SJSA1 (cell line): Measurements from ENCODE around the gene PIP4K2A. TPM values are rescaled to one million over a fixed set of nuclear protein-coding genes. Genes with fewer than 3 reads are reported as not detected.

Experiments used
- DNase-seq, 2 experiments: peaks; one replicate each; pipeline ENCODE4 v3.0.0-alpha.2; 2015 to 2020; ENCODE audit warnings: low spot score in 2 of 2, low read depth in 1 of 2
- H3K27ac ChIP-seq: fragments of 250-450 bp; sonication (Bioruptor Pico); 2 replicates; pipeline ENCODE4 v1.5.1; 2020; ENCODE audit warnings: mild to moderate bottlenecking, moderate library complexity
- H3K27me3 ChIP-seq: fragments of 250-450 bp; sonication (Bioruptor Pico); replicated peaks from 2 replicates; pipeline ENCODE4 v1.5.1; 2020; ENCODE audit warnings: mild to moderate bottlenecking, moderate library complexity
- H3K36me3 ChIP-seq: fragments of 250-450 bp; sonication (Bioruptor Pico); 2 replicates; pipeline ENCODE4 v1.5.1; 2020; ENCODE audit warnings: mild to moderate bottlenecking
- H3K4me1 ChIP-seq: fragments of 250-450 bp; sonication (Bioruptor Pico); replicated peaks from 2 replicates; pipeline ENCODE4 v1.6.1; 2021; ENCODE audit warnings: mild to moderate bottlenecking
- H3K4me3 ChIP-seq: fragments of 250-450 bp; sonication (Bioruptor Pico); 2 replicates; pipeline ENCODE4 v1.5.1; 2020; ENCODE audit warnings: mild to moderate bottlenecking
- H3K9me3 ChIP-seq: fragments of 250-450 bp; sonication (Bioruptor Pico); replicated peaks from 2 replicates; pipeline ENCODE4 v1.5.1; 2020; ENCODE audit warnings: mild to moderate bottlenecking
- total RNA-seq: library from RNA; depleted of rRNA; stranded (reverse); fragments of >200 nt; shearing (Covaris generic); gene quantifications from 2 replicates; pipeline ENCODE4 v1.2.3, GENCODE V29; 2014

PIP4K2A gene
- total RNA-seq, 1 experiment from 2014 or later, result 51.7 TPM

GRCh38 chr10:22618078-22618785 lies 96.1 kb downstream of the PIP4K2A start:
- no peaks in the 10 kb centered on the region for H3K27me3 ChIP-seq
- peaks cover 80% of the 10 kb centered on the region for H3K4me1 ChIP-seq
- peak overlapping the region; percentile 36 for H3K27ac ChIP-seq
- no peaks in the 10 kb centered on the region for H3K36me3 ChIP-seq
- no peak overlapping the region for H3K4me3 ChIP-seq
- peak in 1 of 2 experiments; percentile 57 for DNase-seq
- H3K9me3 ChIP-seq, result no peaks in the 10 kb centered on the region

DNA sequence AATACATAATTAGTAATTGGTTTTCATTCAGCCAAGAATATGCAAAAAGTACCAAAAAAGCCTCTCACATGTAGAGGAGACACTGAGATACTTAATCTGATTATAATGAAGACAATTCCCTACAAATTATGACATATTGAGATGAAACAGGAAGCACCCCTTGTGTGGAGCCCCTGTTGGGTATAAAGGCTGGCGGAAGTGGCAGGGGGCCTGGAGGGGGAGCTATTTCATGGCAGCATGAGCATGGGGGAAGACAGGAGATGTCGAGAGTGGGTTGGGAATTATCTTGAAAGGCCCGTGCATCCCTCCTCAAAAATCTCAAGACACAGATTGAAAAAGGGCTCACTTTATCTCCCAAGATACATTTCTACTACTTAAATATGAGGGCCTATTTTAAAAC lies 96.9 kb downstream of the PIP4K2A start:
- DNase-seq, result no peak
- no peak overlapping the region for H3K4me3 ChIP-seq
- no peaks in the 10 kb centered on the region for H3K27me3 ChIP-seq
- no peaks in the 10 kb centered on the region for H3K36me3 ChIP-seq
- H3K27ac ChIP-seq, result peak overlapping the region; percentile 36
- peaks cover 76% of the 10 kb centered on the region for H3K4me1 ChIP-seq
- no peaks in the 10 kb centered on the region for H3K9me3 ChIP-seq

DNA sequence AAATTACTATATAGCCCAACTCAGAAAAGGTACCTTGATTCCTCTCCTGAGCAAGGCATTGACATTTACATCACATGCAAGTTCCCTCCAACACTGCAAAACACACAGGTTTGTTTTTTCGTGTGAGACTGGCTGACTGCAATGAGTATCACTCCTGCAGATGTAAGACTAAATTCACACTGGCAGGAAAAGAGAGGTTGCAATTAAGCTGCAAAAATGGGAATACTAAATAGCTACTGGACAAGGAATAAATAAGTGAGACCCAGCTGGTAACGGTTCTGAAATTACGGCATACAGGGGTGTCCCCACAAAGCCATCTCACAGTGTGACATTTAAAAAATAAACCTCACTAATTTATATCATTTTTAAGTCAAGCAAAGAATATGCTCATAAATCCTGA lies 97.3 kb downstream of the PIP4K2A start:
- DNase-seq, result no peak
- no peaks in the 10 kb centered on the region for H3K9me3 ChIP-seq
- no peaks in the 10 kb centered on the region for H3K36me3 ChIP-seq
- H3K27me3 ChIP-seq, result no peaks in the 10 kb centered on the region
- H3K27ac ChIP-seq, result peak overlapping the region; percentile 36; the same call in 1 of the 2 replicates
- no peak overlapping the region for H3K4me3 ChIP-seq
- peaks cover 71% of the 10 kb centered on the region for H3K4me1 ChIP-seq

DNA sequence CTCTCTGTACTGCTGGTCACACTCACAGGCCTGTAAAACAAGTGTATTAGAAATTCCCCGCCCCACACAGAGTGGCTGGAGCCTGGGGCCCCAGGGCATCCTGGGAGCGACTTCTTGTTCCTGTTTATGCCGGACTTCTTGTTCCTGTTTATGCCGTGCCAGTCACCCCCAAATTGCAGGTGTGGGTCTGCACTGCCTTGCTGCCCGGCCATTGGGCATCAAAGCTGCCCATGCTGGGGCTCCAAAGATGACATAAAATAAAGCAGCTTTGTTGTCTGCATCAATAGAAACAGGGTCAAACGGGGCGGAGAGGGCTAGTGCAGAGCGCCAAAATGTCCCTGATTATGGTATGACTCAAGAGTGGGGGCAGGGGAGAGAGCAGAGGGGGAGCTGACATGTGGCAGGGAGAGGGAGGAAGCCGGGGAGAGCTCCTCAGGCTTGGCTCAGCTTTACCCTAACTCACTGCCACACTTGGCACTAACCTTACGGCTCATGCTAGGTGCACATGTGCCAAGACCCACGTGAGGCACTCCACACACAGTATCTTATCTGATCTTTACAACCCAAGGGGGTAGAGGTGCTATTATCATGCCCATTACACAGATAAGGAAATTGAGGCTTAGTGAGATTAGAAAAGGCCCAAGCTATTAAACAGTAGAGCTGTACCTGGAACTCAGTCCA lies 98.4 kb downstream of the PIP4K2A start:
- H3K27me3 ChIP-seq, result no peaks in the 10 kb centered on the region
- peaks cover 60% of the 10 kb centered on the region for H3K4me1 ChIP-seq
- H3K4me3 ChIP-seq, result peak overlapping the region; percentile 14; the same call in 1 of the 2 replicates
- H3K36me3 ChIP-seq, result no peaks in the 10 kb centered on the region
- H3K9me3 ChIP-seq, result no peaks in the 10 kb centered on the region
- DNase-seq, result peak; percentile 74 to 82
- peak overlapping the region; percentile 36 for H3K27ac ChIP-seq

- Histone ChIP-seq H3K4me3 (no peak overlapping the region), H3K36me3 (no peaks in the 10 kb centered on the region), H3K27ac (no peak overlapping the region), H3K9me3 (no peaks in the 10 kb centered on the region), H3K27me3 (no peaks in the 10 kb centered on the region), H3K4me1 (peaks cover 51% of the 10 kb centered on the region)
- no peak for DNase-seq
Measured at GRCh38 chr10:22615101-22615500, 99.3 kb downstream of the PIP4K2A start.

- no peak for DNase-seq
- no peaks in the 10 kb centered on the region for H3K9me3 ChIP-seq
- H3K36me3 ChIP-seq, result peaks cover 11% of the 10 kb centered on the region
- peaks cover 31% of the 10 kb centered on the region for H3K4me1 ChIP-seq
- H3K27me3 ChIP-seq, result no peaks in the 10 kb centered on the region
- no peak overlapping the region for H3K27ac ChIP-seq
- H3K4me3 ChIP-seq, result no peak overlapping the region
Measured at GRCh38 chr10:22613011-22613410, 101.4 kb downstream of the PIP4K2A start.

DNA sequence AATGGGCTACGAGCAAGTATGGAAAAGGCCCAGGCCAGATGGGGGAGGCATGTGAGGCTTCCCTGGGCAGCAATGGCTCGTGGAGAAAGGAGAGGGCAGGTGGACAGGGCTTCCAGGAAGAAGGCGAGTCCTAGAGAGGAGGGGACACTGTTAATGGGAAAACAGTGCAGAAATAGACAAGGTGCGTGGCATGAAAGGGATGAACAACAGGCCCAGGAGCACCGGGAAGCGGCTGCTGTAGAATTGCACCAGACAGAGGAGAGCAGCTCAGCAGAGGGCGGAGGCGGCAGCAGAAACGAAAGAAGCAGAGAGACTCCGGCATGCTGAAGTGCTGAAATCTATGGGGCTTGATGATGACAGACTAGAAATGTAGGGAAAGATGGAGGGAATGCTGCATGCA lies 102.1 kb downstream of the PIP4K2A start:
- Histone ChIP-seq H3K9me3 (no peaks in the 10 kb centered on the region), H3K4me1 (peaks cover 25% of the 10 kb centered on the region), H3K36me3 (peaks cover 11% of the 10 kb centered on the region), H3K27me3 (no peaks in the 10 kb centered on the region), H3K4me3 (no peak overlapping the region), H3K27ac (no peak overlapping the region)
- DNase-seq, result no peak

- Histone ChIP-seq H3K4me3 (no peak overlapping the region), H3K4me1 (peaks cover 25% of the 10 kb centered on the region), H3K27ac (no peak overlapping the region), H3K9me3 (no peaks in the 10 kb centered on the region), H3K27me3 (no peaks in the 10 kb centered on the region), H3K36me3 (peaks cover 15% of the 10 kb centered on the region)
- DNase-seq, result no peak
Measured at GRCh38 chr10:22611425-22612115, 102.8 kb downstream of the PIP4K2A start.

DNA sequence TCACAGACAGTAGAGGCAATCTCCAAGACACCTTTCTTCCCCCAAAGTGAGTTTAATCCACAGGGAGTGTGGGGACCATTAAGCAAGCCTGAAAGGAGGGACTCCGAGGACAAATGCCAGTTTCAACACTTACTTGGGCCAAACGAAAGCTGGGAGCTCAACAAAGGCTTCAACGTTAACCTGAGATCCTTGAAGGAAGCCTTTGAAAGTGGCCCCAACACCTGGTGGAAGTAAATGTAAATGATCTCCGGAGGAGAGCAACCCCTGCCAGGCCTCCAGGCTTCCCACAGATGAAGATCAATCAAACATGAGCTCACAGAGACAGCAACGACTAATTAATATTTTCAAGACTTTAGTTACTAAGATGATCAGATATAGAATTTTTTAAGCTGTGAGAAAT lies 103.8 kb downstream of the PIP4K2A start:
- H3K4me3 ChIP-seq, result no peak overlapping the region
- no peaks in the 10 kb centered on the region for H3K27me3 ChIP-seq
- H3K36me3 ChIP-seq, result peaks cover 15% of the 10 kb centered on the region
- no peaks in the 10 kb centered on the region for H3K9me3 ChIP-seq
- no peak for DNase-seq
- no peak overlapping the region for H3K27ac ChIP-seq
- peaks cover 25% of the 10 kb centered on the region for H3K4me1 ChIP-seq

- no peak for DNase-seq
- no peak overlapping the region for H3K4me3 ChIP-seq
- peaks cover 26% of the 10 kb centered on the region for H3K4me1 ChIP-seq
- no peaks in the 10 kb centered on the region for H3K27me3 ChIP-seq
- H3K9me3 ChIP-seq, result no peaks in the 10 kb centered on the region
- peaks cover 15% of the 10 kb centered on the region for H3K36me3 ChIP-seq
- H3K27ac ChIP-seq, result no peak overlapping the region
Measured at GRCh38 chr10:22609719-22610465, 104.5 kb downstream of the PIP4K2A start.

- H3K27ac ChIP-seq, result no peak overlapping the region
- H3K27me3 ChIP-seq, result no peaks in the 10 kb centered on the region
- no peak overlapping the region for H3K4me3 ChIP-seq
- no peaks in the 10 kb centered on the region for H3K9me3 ChIP-seq
- peaks cover 18% of the 10 kb centered on the region for H3K36me3 ChIP-seq
- peaks cover 32% of the 10 kb centered on the region for H3K4me1 ChIP-seq
- no peak for DNase-seq
Measured at GRCh38 chr10:22609251-22609650, 105.1 kb downstream of the PIP4K2A start.

GRCh38 chr10:22607261-22607660 lies 107.1 kb downstream of the PIP4K2A start:
- peak overlapping the region; percentile 51; the same call in 1 of the 2 replicates for H3K27ac ChIP-seq
- H3K27me3 ChIP-seq, result no peaks in the 10 kb centered on the region
- H3K36me3 ChIP-seq, result peaks cover 18% of the 10 kb centered on the region
- no peak overlapping the region for H3K4me3 ChIP-seq
- DNase-seq, result no peak
- H3K4me1 ChIP-seq, result peaks cover 39% of the 10 kb centered on the region
- no peaks in the 10 kb centered on the region for H3K9me3 ChIP-seq

- peak; percentile 85 to 93 for DNase-seq
Measured at GRCh38 chr10:22606164-22606614, 108.2 kb downstream of the PIP4K2A start.

More at GRCh38 chr10:22606164-22606614, 108.2 kb downstream of the PIP4K2A start:
- peak overlapping the region; percentile 53 for H3K27ac ChIP-seq
- H3K4me3 ChIP-seq, result no peak overlapping the region
- no peaks in the 10 kb centered on the region for H3K27me3 ChIP-seq
- H3K4me1 ChIP-seq, result peaks cover 39% of the 10 kb centered on the region
- no peaks in the 10 kb centered on the region for H3K9me3 ChIP-seq
- H3K36me3 ChIP-seq, result peaks cover 18% of the 10 kb centered on the region
